Measurements from ENCODE around the gene LASP1NB.

DNA sequence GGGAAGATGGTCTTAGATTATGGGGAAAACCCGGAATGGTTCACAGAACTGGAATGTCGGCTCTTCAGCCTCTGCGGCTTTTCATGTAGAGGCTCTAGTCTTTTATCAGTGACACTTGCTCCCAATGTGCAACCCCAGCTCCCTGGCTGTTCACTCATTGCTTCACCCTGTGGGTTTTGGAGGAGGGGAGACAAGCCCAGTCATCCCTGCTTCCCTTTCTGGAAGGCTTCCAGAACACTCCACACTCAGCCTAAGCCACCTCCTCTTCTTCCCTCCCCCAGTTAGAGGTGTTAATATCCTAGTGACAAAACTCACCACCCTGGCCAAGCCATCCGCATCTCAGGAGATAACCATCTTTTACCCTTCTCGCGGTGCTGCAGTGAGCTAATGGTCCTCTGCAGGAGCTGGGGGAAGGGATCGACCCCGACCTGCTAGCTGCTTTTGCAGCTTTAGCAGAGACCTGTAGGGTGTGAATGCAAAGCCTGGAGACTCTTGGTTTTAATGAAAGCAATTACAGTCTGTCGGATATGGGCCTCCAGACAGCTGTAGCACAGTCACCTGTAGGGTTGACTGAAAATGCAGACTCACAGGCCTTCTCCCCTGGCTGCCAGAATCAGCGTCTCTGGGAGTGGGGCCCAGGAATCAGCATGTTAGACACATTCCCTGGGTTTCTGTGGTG is 24.3 kb upstream of the LASP1NB start:
- no peak; the same call in 1 of the 2 replicates for TF ChIP-seq GATA3 (IDR thresholded peaks at IDR 0.05; ENCODE audit: low read depth, low read length)
- peak; percentile 92 for TF ChIP-seq GATA2 (IDR thresholded peaks at IDR 0.05; ENCODE audit: low read depth, low read length)
